ENCODE measurements around the gene C1orf52. TPM values are rescaled to one million over a fixed set of nuclear protein-coding genes. Genes with fewer than 3 reads are reported as not detected.

The C1orf52 gene
- total and polyA plus RNA-seq, 9 of the 15 experiments (the other 6 are each of a cell fraction or from before 2014, with no cell fraction given) = 17.0 to 38.5 (median 33.0) TPM

GRCh38 chr1:85224734-85225623 lies 34.5 kb downstream of the C1orf52 start (continued):
- TF ChIP-seq ZMIZ1 (IDR thresholded peaks at IDR 0.05; ENCODE audit: low read depth in 2 of 2, low read length in 2 of 2) (peak in 1 of 2 experiments; percentile 97; a peak in 2 of 4 replicates), ZNF316 (IDR thresholded peaks at IDR 0.05) (no peak), SAFB (IDR thresholded peaks at IDR 0.05; ENCODE audit: borderline replicate concordance, low read depth, low read length) (no peak), TGIF2 (CRISPR knock-in tag; IDR thresholded peaks at IDR 0.05) (no peak), ZNF311 (CRISPR knock-in tag; IDR thresholded peaks at IDR 0.05) (no peak; the same call in 1 of the 2 replicates), NELFE (IDR thresholded peaks at IDR 0.05; ENCODE audit: insufficient read depth, insufficient read length) (no peak), ZNF253 (CRISPR knock-in tag; conservative IDR thresholded peaks at IDR 0.05) (no peak), HOMEZ (CRISPR knock-in tag; IDR thresholded peaks at IDR 0.05) (no peak), FOXA1 (IDR thresholded peaks at IDR 0.05; ENCODE audit: borderline replicate concordance) (peak; percentile 52)
- TF ChIP-seq, protein P1, sequence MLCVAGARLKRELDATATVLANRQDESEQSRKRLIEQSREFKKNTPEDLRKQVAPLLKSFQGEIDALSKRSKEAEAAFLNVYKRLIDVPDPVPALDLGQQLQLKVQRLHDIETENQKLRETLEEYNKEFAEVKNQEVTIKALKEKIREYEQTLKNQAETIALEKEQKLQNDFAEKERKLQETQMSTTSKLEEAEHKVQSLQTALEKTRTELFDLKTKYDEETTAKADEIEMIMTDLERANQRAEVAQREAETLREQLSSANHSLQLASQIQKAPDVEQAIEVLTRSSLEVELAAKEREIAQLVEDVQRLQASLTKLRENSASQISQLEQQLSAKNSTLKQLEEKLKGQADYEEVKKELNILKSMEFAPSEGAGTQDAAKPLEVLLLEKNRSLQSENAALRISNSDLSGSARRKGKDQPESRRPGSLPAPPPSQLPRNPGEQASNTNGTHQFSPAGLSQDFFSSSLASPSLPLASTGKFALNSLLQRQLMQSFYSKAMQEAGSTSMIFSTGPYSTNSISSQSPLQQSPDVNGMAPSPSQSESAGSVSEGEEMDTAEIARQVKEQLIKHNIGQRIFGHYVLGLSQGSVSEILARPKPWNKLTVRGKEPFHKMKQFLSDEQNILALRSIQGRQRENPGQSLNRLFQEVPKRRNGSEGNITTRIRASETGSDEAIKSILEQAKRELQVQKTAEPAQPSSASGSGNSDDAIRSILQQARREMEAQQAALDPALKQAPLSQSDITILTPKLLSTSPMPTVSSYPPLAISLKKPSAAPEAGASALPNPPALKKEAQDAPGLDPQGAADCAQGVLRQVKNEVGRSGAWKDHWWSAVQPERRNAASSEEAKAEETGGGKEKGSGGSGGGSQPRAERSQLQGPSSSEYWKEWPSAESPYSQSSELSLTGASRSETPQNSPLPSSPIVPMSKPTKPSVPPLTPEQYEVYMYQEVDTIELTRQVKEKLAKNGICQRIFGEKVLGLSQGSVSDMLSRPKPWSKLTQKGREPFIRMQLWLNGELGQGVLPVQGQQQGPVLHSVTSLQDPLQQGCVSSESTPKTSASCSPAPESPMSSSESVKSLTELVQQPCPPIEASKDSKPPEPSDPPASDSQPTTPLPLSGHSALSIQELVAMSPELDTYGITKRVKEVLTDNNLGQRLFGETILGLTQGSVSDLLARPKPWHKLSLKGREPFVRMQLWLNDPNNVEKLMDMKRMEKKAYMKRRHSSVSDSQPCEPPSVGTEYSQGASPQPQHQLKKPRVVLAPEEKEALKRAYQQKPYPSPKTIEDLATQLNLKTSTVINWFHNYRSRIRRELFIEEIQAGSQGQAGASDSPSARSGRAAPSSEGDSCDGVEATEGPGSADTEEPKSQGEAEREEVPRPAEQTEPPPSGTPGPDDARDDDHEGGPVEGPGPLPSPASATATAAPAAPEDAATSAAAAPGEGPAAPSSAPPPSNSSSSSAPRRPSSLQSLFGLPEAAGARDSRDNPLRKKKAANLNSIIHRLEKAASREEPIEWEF (CRISPR knock-in tag; IDR thresholded peaks at IDR 0.05) = peak; percentile 89; the same call in 1 of the 2 replicates
- TF ChIP-seq, protein P2, sequence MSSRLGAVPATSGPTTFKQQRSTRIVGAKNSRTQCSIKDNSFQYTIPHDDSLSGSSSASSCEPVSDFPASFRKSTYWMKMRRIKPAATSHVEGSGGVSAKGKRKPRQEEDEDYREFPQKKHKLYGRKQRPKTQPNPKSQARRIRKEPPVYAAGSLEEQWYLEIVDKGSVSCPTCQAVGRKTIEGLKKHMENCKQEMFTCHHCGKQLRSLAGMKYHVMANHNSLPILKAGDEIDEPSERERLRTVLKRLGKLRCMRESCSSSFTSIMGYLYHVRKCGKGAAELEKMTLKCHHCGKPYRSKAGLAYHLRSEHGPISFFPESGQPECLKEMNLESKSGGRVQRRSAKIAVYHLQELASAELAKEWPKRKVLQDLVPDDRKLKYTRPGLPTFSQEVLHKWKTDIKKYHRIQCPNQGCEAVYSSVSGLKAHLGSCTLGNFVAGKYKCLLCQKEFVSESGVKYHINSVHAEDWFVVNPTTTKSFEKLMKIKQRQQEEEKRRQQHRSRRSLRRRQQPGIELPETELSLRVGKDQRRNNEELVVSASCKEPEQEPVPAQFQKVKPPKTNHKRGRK (tag; IDR thresholded peaks at IDR 0.05) = no peak
